ENCODE data around the gene TIGD6.
"Not testable (repeated sequence)": the region's sequence is repeated elsewhere in the genome, so short reads cannot be mapped to it uniquely, and the experiment has no call there.

The TIGD6 gene

GRCh38 chr5:150000256-150000989, at the start of gene TIGD6, which contains the start of gene HMGXB3:
Gene TIGD6, minus strand, starts transcription at chr5:150000654. Its CDS starts 4,306 bp downstream, at chr5:149996348.
Gene HMGXB3, plus strand, starts transcription at chr5:150000739. Its CDS starts 4,114 bp downstream, at chr5:150004853.
- peak; percentile 62 for DNase-seq (ENCODE audit: low read depth)

- no peak for DNase-seq (ENCODE audit: low read depth)
Observed at GRCh38 chr5:150046031-150046430, 45.6 kb upstream of the TIGD6 start.

GRCh38 chr5:150045549-150045948, 45.1 kb upstream of the TIGD6 start:
- no peak for DNase-seq (ENCODE audit: low read depth)

- no peak for DNase-seq (ENCODE audit: low read depth)
Observed at GRCh38 chr5:150044712-150045111, 44.3 kb upstream of the TIGD6 start.

- no peak for DNase-seq (ENCODE audit: low read depth)
Observed at GRCh38 chr5:150044329-150044681, 43.9 kb upstream of the TIGD6 start.

- no peak for DNase-seq (ENCODE audit: low read depth)
Observed at GRCh38 chr5:150043657-150044328, 43.3 kb upstream of the TIGD6 start.

- no peak for DNase-seq (ENCODE audit: low read depth)
Observed at GRCh38 chr5:150042459-150042858, 42.0 kb upstream of the TIGD6 start.

- no peak for DNase-seq (ENCODE audit: low read depth)
Observed at GRCh38 chr5:150038547-150038946, 38.1 kb upstream of the TIGD6 start.

GRCh38 chr5:150036513-150036912, 36.1 kb upstream of the TIGD6 start:
- DNase-seq (ENCODE audit: low read depth), result no peak

- no peak for DNase-seq (ENCODE audit: low read depth)
Observed at GRCh38 chr5:150035139-150035895, 34.9 kb upstream of the TIGD6 start.

- no peak for DNase-seq (ENCODE audit: low read depth)
Observed at GRCh38 chr5:150034662-150035061, 34.2 kb upstream of the TIGD6 start.

- DNase-seq (ENCODE audit: low read depth), result no peak
Observed at GRCh38 chr5:150033334-150033733, 32.9 kb upstream of the TIGD6 start.

- DNase-seq (ENCODE audit: low read depth), result not testable (repeated sequence)
Observed at GRCh38 chr5:150028047-150028446, 27.6 kb upstream of the TIGD6 start.

GRCh38 chr5:150026682-150027172, 26.3 kb upstream of the TIGD6 start:
- DNase-seq (ENCODE audit: low read depth), result no peak

- DNase-seq (ENCODE audit: low read depth), result no peak
Observed at GRCh38 chr5:150024346-150024984, 24.0 kb upstream of the TIGD6 start.

GRCh38 chr5:150023136-150023535, 22.7 kb upstream of the TIGD6 start:
- no peak for DNase-seq (ENCODE audit: low read depth)

GRCh38 chr5:150022681-150023080, 22.2 kb upstream of the TIGD6 start:
- no peak for DNase-seq (ENCODE audit: low read depth)

GRCh38 chr5:150022158-150022531, 21.7 kb upstream of the TIGD6 start:
- no peak for DNase-seq (ENCODE audit: low read depth)

GRCh38 chr5:150021491-150022157, 21.2 kb upstream of the TIGD6 start:
- DNase-seq (ENCODE audit: low read depth), result no peak

- no peak for DNase-seq (ENCODE audit: low read depth)
Observed at GRCh38 chr5:150020249-150020648, 19.8 kb upstream of the TIGD6 start.

- DNase-seq (ENCODE audit: low read depth), result no peak
Observed at GRCh38 chr5:150017226-150018005, 17.0 kb upstream of the TIGD6 start.

Data from stimulated activated CD8-positive, alpha-beta memory T cell treated with anti-CD3 and anti-CD28 coated beads, Interleukin-15, amount 100 ng/mL, for 1 hour (primary cell).